Upper lobe of left lung (tissue), 4 donors: ENCODE data around the gene SPTLC1.
"Not testable (repeated sequence)": the region's sequence is repeated elsewhere in the genome, so short reads cannot be mapped to it uniquely, and the experiment has no call there.

Experiments
- POLR2A ChIP-seq, 4 donors: fragments of 450-650 bp; IDR thresholded peaks; one replicate each; pipeline ENCODE4 v1.5.1; 2016 to 2017; ENCODE audit warnings: antibody characterized with exemption in 4 of 4, mild to moderate bottlenecking in 2 of 4
- POLR2AphosphoS5 ChIP-seq, 2 donors: sonication (generic); formaldehyde crosslinking; IDR thresholded peaks; one replicate each; pipeline ENCODE4 v1.5.1; 2017; ENCODE audit warnings: antibody characterized with exemption in 2 of 2
- TF ChIP-seq, protein P1 (sequence below), 6 experiments: fragments of 450-650 bp in 4 of 6; fragments of 200-600 bp in 2 of 6; sonication (generic) in 2 of 6; IDR thresholded peaks; one replicate each; pipeline ENCODE4 v1.5.1; 2016 to 2019; ENCODE audit warnings: antibody characterized with exemption in 6 of 6

DNA sequence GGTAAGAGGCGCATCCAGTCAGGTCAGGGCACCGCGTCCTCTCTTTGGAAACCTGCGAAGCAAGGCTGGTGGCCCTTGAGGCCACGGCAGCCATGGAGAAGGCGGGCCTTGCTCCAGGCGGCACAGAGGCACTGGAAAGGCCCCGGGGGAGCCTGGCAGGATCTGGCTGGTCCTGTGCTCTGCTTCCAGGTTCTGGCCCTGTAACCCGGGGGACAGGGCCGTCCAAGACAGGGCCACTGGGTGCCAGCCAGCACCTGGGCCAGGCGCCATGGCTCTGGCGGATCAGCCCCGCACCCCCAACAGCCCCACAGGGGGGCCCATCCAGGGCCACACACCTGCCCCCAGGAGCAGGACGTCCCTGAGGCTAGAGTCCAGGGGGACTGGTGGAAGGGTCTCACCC lies 11.6 kb downstream of the SPTLC1 start:
- TF ChIP-seq, protein P1, sequence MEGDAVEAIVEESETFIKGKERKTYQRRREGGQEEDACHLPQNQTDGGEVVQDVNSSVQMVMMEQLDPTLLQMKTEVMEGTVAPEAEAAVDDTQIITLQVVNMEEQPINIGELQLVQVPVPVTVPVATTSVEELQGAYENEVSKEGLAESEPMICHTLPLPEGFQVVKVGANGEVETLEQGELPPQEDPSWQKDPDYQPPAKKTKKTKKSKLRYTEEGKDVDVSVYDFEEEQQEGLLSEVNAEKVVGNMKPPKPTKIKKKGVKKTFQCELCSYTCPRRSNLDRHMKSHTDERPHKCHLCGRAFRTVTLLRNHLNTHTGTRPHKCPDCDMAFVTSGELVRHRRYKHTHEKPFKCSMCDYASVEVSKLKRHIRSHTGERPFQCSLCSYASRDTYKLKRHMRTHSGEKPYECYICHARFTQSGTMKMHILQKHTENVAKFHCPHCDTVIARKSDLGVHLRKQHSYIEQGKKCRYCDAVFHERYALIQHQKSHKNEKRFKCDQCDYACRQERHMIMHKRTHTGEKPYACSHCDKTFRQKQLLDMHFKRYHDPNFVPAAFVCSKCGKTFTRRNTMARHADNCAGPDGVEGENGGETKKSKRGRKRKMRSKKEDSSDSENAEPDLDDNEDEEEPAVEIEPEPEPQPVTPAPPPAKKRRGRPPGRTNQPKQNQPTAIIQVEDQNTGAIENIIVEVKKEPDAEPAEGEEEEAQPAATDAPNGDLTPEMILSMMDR (IDR thresholded peaks at IDR 0.05) = not testable (repeated sequence)
- not testable (repeated sequence) for TF ChIP-seq POLR2A, POLR2AphosphoS5 (IDR thresholded peaks at IDR 0.05)
